SK-N-SH (cell line): Measurements from ENCODE around the gene CNOT11. TPM values are rescaled to one million over a fixed set of nuclear protein-coding genes. Genes with fewer than 3 reads are reported as not detected.

Source experiments
- CTCF ChIA-PET: fragments of 300-600, 350-600 bp; formaldehyde crosslinking; extraction: SDS; loops from one replicate; lab custom pipeline; 2021; lab: Yijun Ruan, JAX
- POLR2A ChIA-PET: fragments of 350-600 bp; sonication (Branson Sonifier 250); formaldehyde crosslinking; extraction: SDS; loops from one replicate; lab custom pipeline; 2020; ENCODE audit warnings: antibody characterized with exemption, inconsistent platforms; lab: Yijun Ruan, JAX
- DNase-seq: peaks from one replicate; pipeline ENCODE4 v3.0.0; 2012
- H2AFZ ChIP-seq: fragments of 200-600 bp; sonication (generic); 2 replicates; pipeline ENCODE4 v1.8.1; 2016; ENCODE audit warnings: antibody characterized with exemption, mild to moderate bottlenecking, low read depth
- H3F3A ChIP-seq: fragments of 200-600 bp; sonication (generic); replicated peaks from 2 replicates; pipeline ENCODE3; 2016; ENCODE audit warnings: antibody characterized with exemption, mild to moderate bottlenecking; ENCODE audit not compliant: insufficient read depth
- H3K27ac ChIP-seq, 2 experiments: fragments of 200-500 bp in 1 of 2; fragments of 200-600 bp in 1 of 2; sonication (Bioruptor generic) in 1 of 2; sonication (generic), shearing (Covaris generic) in 1 of 2; 2 replicates each; pipeline versions ENCODE4 v1.5.1 to v1.6.1; 2014 to 2016; ENCODE audit warnings: low read depth in 2 of 2, inconsistent platforms in 1 of 2, low read length in 1 of 2, mild to moderate bottlenecking in 1 of 2, mixed read lengths in 1 of 2
- H3K27me3 ChIP-seq: fragments of 200-600 bp; sonication (generic), shearing (Covaris generic); 2 replicates; pipeline ENCODE4 v1.6.1; 2016; ENCODE audit warnings: mixed run types; ENCODE audit not compliant: insufficient read depth
- H3K36me3 ChIP-seq, 2 experiments: fragments of 200-500 bp in 1 of 2; fragments of 200-600 bp in 1 of 2; sonication (Bioruptor generic) in 1 of 2; sonication (generic) in 1 of 2; replicated peaks in 1 of 2; 2 replicates each; pipeline versions ENCODE3 to v1.5.1; 2014 to 2016; ENCODE audit warnings: low read length in 1 of 2, mild to moderate bottlenecking in 1 of 2; ENCODE audit not compliant: insufficient read depth in 2 of 2, control insufficient read depth in 1 of 2
- H3K4me1 ChIP-seq, 2 experiments: fragments of 200-500 bp in 1 of 2; fragments of 200-600 bp in 1 of 2; sonication (Bioruptor generic) in 1 of 2; sonication (generic), shearing (Covaris generic) in 1 of 2; 2 replicates each; pipeline versions ENCODE4 v1.5.1 to v1.6.1; 2014 to 2016; ENCODE audit warnings: low read depth in 1 of 2, low read length in 1 of 2, mixed run types in 1 of 2; ENCODE audit not compliant: insufficient read depth in 2 of 2, control insufficient read depth in 1 of 2
- H3K4me2 ChIP-seq: fragments of 200-600 bp; sonication (generic), shearing (Covaris generic); 2 replicates; pipeline ENCODE4 v1.6.1; 2017; ENCODE audit warnings: mixed run types
- H3K4me3 ChIP-seq, 2 experiments: fragments of 200-500 bp in 1 of 2; fragments of 200-600 bp in 1 of 2; sonication (Bioruptor generic) in 1 of 2; sonication (generic), shearing (Covaris generic) in 1 of 2; 2 replicates each; pipeline versions ENCODE4 v1.5.1 to v1.8.1; 2014 to 2016; ENCODE audit warnings: low read depth in 2 of 2, inconsistent platforms in 1 of 2, low read length in 1 of 2, mild to moderate bottlenecking in 1 of 2, mixed read lengths in 1 of 2, moderate library complexity in 1 of 2
- H3K79me2 ChIP-seq: fragments of 200-600 bp; sonication (generic); 2 replicates; pipeline ENCODE4 v1.8.1; 2017; ENCODE audit warnings: mild to moderate bottlenecking; ENCODE audit not compliant: insufficient read depth
- H3K9ac ChIP-seq: fragments of 200-600 bp; sonication (generic); 2 replicates; pipeline ENCODE4 v1.6.1; 2017; ENCODE audit warnings: mixed run types
- H3K9me2 ChIP-seq: fragments of 200-600 bp; sonication (generic); 2 replicates; pipeline ENCODE4 v1.6.1; 2017; ENCODE audit warnings: mixed run types
- H3K9me3 ChIP-seq: fragments of 200-600 bp; sonication (generic); 2 replicates; pipeline ENCODE4 v1.6.1; 2017; ENCODE audit warnings: mixed run types, mild to moderate bottlenecking, moderate library complexity
- H4K20me1 ChIP-seq: fragments of 200-600 bp; sonication (generic); 2 replicates; pipeline ENCODE4 v1.6.1; 2017; ENCODE audit warnings: mild to moderate bottlenecking, mixed run types; ENCODE audit not compliant: insufficient read depth
- ELF1 ChIP-seq: IDR thresholded peaks from 2 replicates; pipeline ENCODE4 v1.4.0; 2012
- FOSL2 ChIP-seq: IDR thresholded peaks from 2 replicates; pipeline ENCODE4 v1.4.0; 2012; ENCODE audit warnings: low read depth, mild to moderate bottlenecking, moderate library complexity, borderline replicate concordance
- FOXJ3 ChIP-seq: sonication (generic); formaldehyde crosslinking; IDR thresholded peaks from 2 replicates; pipeline ENCODE4 v1.5.1; 2020; ENCODE audit warnings: mild to moderate bottlenecking, missing genetic modification reagents
- FOXM1 ChIP-seq: IDR thresholded peaks from 2 replicates; pipeline ENCODE4 v1.4.0; 2012; ENCODE audit warnings: low read depth, mild to moderate bottlenecking
- GABPA ChIP-seq: IDR thresholded peaks from 2 replicates; pipeline ENCODE4 v1.4.0; 2012; ENCODE audit warnings: low read depth, mild to moderate bottlenecking
- GATA2 ChIP-seq: sonication (generic); formaldehyde crosslinking; IDR thresholded peaks from 2 replicates; pipeline ENCODE4 v1.5.0; 2020; ENCODE audit warnings: mild to moderate bottlenecking, missing genetic modification reagents
- MEF2A ChIP-seq: IDR thresholded peaks from 2 replicates; pipeline ENCODE4 v1.4.0; 2012; ENCODE audit warnings: low read depth, borderline replicate concordance
- NFIC ChIP-seq: IDR thresholded peaks from 2 replicates; pipeline ENCODE4 v1.4.0; 2012; ENCODE audit warnings: borderline replicate concordance
- NRF1 ChIP-seq: IDR thresholded peaks from 2 replicates; pipeline ENCODE4 v1.6.1; 2012; ENCODE audit warnings: low read depth, mild to moderate bottlenecking, low read length
- RAD21 ChIP-seq: IDR thresholded peaks from 2 replicates; pipeline ENCODE4 v1.6.1; 2012; ENCODE audit warnings: mild to moderate bottlenecking, low read length
- RCOR1 ChIP-seq: fragments of 150-350 bp; IDR thresholded peaks from 2 replicates; pipeline ENCODE4 v1.6.1; 2017; ENCODE audit warnings: antibody characterized with exemption, low read length
- REST ChIP-seq: IDR thresholded peaks from 2 replicates; pipeline ENCODE4 v1.6.1; 2012; ENCODE audit warnings: mild to moderate bottlenecking, low read depth, low read length, moderate library complexity
- RXRA ChIP-seq: IDR thresholded peaks from 2 replicates; pipeline ENCODE4 v1.4.0; 2012; ENCODE audit warnings: low read depth, mild to moderate bottlenecking, borderline replicate concordance
- SIN3A ChIP-seq: IDR thresholded peaks from 2 replicates; pipeline ENCODE4 v1.6.1; 2012; ENCODE audit warnings: low read depth, mild to moderate bottlenecking, low read length, moderate library complexity, borderline replicate concordance
- TEAD4 ChIP-seq: IDR thresholded peaks from 2 replicates; pipeline ENCODE4 v1.4.0; 2012; ENCODE audit warnings: mild to moderate bottlenecking, borderline replicate concordance; ENCODE audit not compliant: insufficient read depth
- USF1 ChIP-seq: IDR thresholded peaks from 2 replicates; pipeline ENCODE4 v1.4.0; 2012; ENCODE audit warnings: low read depth, borderline replicate concordance
- YY1 ChIP-seq: IDR thresholded peaks from 2 replicates; pipeline ENCODE4 v1.4.0; 2012; ENCODE audit warnings: low read depth, mild to moderate bottlenecking
- ZBTB33 ChIP-seq: IDR thresholded peaks from 2 replicates; pipeline ENCODE4 v1.4.0; 2012; ENCODE audit warnings: low read depth, borderline replicate concordance
- WGBS: methylation state at CpG from one replicate; pipeline ENCODE4 v1.1.6; 2017; ENCODE audit warnings: low lambda C conversion rate; 5-methylcytosine and 5-hydroxymethylcytosine counted together
- polyA plus RNA-seq, 3 experiments: library from polyadenylated mRNA; depleted of rRNA; stranded (reverse); fragments of >200 nt; gene quantifications; 2 replicates each; pipeline ENCODE4 v1.2.3, GENCODE V29; 2012
- TF ChIP-seq, protein P1 (sequence below): IDR thresholded peaks from 2 replicates; pipeline ENCODE4 v1.4.0; 2012; ENCODE audit warnings: low read depth
- TF ChIP-seq, protein P2 (sequence below): fragments of 200-600 bp; sonication (generic); IDR thresholded peaks from 2 replicates; pipeline ENCODE4 v1.6.1; 2017; ENCODE audit warnings: antibody characterized with exemption, mild to moderate bottlenecking, moderate library complexity

CNOT11 gene
- polyA plus RNA-seq, 1 of the 3 experiments (the other 2 are of a cell fraction) = 38.4 TPM

DNA sequence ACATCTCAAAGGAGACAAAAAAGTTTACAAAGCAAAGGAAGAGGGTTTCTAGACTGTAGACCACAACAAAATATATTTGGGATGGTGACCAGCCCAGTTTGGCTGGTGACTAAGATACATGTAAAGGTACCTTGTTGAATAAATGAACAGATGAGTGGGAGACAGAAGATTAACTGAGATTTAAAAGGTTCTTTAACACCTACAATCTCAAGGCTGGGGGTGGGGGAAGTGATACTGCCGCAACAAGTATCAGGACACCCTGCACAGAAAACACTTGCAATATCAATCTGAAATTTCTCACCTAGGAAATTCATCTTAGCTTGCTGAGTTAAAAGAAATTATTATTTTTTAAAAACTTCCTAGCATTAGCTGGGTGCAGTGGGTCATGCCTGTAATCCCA is 47.5 kb downstream of the CNOT11 start:
- Histone ChIP-seq H3K79me2 (peaks cover 98% of the 10 kb centered on the region), H3K9me3 (no peaks in the 10 kb centered on the region), H3K4me2 (no peak overlapping the region), H3F3A (no peaks in the 10 kb centered on the region), H3K4me3 (no peak overlapping the region), H3K9ac (no peak overlapping the region), H3K27ac (no peak overlapping the region), H4K20me1 (peaks cover 97% of the 10 kb centered on the region), H3K27me3 (no peaks in the 10 kb centered on the region), H3K9me2 (no peaks in the 10 kb centered on the region), H3K4me1 (peaks cover 0 to 9% of the 10 kb centered on the region in 2 experiments; a peak in 2 of 4 replicates), H2AFZ (no peak overlapping the region), H3K36me3 (peaks cover 0 to 20% of the 10 kb centered on the region in 2 experiments)
- DNase-seq = no peak
- ChIA-PET CTCF (no interaction called here), POLR2A (no interaction called here)
- TF ChIP-seq FOXM1 = no peak
- no peak for TF ChIP-seq GABPA
- no peak for TF ChIP-seq NFIC
- no peak for TF ChIP-seq SIN3A
- TF ChIP-seq NRF1 = no peak
- TF ChIP-seq FOSL2 = no peak
- no peak for TF ChIP-seq FOXJ3 (CRISPR knock-in tag)
- TF ChIP-seq RAD21 = no peak
- TF ChIP-seq TEAD4 = no peak
- TF ChIP-seq, protein P1, sequence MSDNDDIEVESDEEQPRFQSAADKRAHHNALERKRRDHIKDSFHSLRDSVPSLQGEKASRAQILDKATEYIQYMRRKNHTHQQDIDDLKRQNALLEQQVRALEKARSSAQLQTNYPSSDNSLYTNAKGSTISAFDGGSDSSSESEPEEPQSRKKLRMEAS = no peak
- no peak for TF ChIP-seq USF1
- TF ChIP-seq, protein P2, sequence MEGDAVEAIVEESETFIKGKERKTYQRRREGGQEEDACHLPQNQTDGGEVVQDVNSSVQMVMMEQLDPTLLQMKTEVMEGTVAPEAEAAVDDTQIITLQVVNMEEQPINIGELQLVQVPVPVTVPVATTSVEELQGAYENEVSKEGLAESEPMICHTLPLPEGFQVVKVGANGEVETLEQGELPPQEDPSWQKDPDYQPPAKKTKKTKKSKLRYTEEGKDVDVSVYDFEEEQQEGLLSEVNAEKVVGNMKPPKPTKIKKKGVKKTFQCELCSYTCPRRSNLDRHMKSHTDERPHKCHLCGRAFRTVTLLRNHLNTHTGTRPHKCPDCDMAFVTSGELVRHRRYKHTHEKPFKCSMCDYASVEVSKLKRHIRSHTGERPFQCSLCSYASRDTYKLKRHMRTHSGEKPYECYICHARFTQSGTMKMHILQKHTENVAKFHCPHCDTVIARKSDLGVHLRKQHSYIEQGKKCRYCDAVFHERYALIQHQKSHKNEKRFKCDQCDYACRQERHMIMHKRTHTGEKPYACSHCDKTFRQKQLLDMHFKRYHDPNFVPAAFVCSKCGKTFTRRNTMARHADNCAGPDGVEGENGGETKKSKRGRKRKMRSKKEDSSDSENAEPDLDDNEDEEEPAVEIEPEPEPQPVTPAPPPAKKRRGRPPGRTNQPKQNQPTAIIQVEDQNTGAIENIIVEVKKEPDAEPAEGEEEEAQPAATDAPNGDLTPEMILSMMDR = no peak
- no peak for TF ChIP-seq YY1
- TF ChIP-seq ZBTB33 = no peak
- TF ChIP-seq RXRA = no peak
- TF ChIP-seq MEF2A = no peak
- no peak for TF ChIP-seq RCOR1
- TF ChIP-seq REST = no peak
- TF ChIP-seq GATA2 (CRISPR knock-in tag) = no peak
- TF ChIP-seq ELF1 = no peak
- 100% methylated on average over 1 of the region's 1 CpG for WGBS
